COR-L47 (cell line): Measurements from ENCODE around the gene RABGAP1L.
"Not testable (repeated sequence)": the region's sequence is repeated elsewhere in the genome, so short reads cannot be mapped to it uniquely, and the experiment has no call there.

Experiments
- DNase-seq: peaks from one replicate; lab custom pipeline; 2025; lab: John Stamatoyannopoulos, UW

The RABGAP1L gene

DNA sequence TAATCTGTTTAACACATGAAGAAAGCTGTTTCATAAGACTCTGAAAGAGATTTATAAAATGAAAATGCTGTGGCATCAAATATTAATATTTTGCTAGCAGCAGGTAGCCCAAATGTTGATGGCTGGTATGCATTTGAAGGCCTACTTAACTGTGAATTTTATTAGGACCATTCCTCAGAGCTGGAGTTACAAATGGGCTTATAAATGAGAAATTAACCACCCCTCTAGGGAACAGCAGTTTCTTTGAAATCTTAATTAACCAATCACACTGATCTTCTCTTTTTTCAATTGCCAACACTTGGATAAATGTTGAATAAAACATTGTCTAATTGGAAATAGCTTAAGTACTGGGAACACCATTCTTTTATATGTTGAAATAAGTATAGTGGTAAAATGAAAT, 418.4 kb downstream of the RABGAP1L start:
- DNase-seq, result no peak

GRCh38 chr1:174580801-174581200, 421.5 kb downstream of the RABGAP1L start:
- no peak for DNase-seq

DNA sequence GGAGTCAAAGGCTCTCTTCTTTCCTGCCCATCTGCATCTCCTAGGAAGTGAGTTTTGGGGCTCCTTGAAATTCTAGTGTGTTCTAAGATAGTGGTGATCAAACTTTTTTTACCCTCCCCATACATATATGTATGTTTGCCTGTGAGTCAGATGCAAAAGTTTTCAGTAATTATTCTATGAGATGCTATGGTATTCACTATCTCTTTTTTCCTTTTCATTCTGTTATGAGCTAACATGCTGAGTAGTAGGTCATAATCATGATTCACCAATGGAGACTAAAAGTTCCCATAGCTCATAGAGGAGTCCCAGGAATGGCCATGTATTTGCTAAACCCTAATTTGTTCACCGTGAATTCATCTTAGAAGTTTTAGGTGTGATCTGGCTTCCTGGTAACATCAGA, 424.0 kb downstream of the RABGAP1L start:
- DNase-seq, result no peak

- no peak for DNase-seq
Measured at GRCh38 chr1:174584071-174584470, 424.8 kb downstream of the RABGAP1L start.

DNA sequence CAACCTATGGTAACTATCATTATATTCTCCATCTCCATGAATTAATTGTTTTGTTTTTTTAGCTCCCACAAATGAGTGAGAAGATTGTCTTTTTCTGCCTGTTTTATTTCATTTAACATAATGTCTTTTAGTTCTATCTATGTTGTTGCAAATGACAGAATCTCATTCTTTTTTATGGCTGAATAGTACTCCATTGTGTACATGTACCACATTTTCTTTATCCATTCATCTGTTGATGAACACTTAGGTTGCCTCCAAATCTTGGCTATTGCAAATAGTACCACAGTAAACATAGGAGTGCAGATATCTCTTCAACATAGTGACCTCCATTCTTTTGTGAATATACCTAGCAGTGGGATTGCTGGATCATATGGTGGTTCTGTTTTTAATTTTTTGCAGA, 429.3 kb downstream of the RABGAP1L start:
- not testable (repeated sequence) for DNase-seq

- no peak for DNase-seq
Measured at GRCh38 chr1:174605198-174605597, 445.9 kb downstream of the RABGAP1L start.

DNA sequence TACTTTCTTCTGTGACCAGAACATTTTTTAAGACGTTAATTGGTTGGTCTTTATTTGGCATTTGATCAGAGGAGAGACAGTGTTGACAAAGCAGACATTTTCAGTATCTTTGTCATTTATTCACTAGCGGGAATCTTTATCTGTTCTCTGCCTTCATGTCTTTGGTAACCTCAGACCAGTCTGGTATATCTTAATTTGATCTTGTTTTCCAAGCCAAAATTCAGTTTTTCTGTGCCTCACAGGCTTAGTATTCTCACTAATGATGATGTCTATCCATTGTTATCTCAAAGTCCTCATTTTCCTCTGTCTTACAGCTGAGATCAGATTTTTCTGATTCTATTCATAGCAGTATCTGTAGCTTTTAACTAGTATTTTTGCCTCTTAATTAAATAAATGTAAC, 447.2 kb downstream of the RABGAP1L start:
- no peak for DNase-seq

DNA sequence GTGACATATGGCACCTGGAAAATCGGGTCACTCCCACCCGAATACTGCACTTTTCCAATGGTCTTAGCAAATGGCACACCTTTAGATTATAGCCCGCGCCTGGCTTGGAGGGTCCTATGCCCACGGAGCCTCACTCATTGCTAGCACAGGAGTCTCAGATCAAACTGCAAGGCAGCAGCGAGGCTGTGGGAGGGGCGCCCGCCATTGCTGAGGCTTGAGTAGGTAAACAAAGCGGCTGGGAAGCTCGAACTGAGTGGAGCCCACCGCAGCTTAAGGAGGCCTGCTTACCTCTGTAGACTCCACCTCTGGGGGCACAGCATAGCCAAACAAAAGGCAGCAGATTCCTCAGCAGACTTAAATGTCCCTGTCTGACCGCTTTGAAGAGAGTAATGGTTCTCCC, 458.6 kb downstream of the RABGAP1L start:
- not testable (repeated sequence) for DNase-seq

GRCh38 chr1:174623324-174624035, 464.2 kb downstream of the RABGAP1L start:
- no peak for DNase-seq

GRCh38 chr1:174626031-174627025, 467.0 kb downstream of the RABGAP1L start:
- no peak for DNase-seq

GRCh38 chr1:174637487-174637886, 478.2 kb downstream of the RABGAP1L start:
- DNase-seq, result no peak

GRCh38 chr1:174639461-174639860, 480.1 kb downstream of the RABGAP1L start:
- DNase-seq, result no peak

GRCh38 chr1:174640783-174641182, 481.5 kb downstream of the RABGAP1L start:
- no peak for DNase-seq

GRCh38 chr1:174642393-174642792, 483.1 kb downstream of the RABGAP1L start:
- DNase-seq, result no peak

GRCh38 chr1:174643206-174643605, 483.9 kb downstream of the RABGAP1L start:
- DNase-seq, result no peak

DNA sequence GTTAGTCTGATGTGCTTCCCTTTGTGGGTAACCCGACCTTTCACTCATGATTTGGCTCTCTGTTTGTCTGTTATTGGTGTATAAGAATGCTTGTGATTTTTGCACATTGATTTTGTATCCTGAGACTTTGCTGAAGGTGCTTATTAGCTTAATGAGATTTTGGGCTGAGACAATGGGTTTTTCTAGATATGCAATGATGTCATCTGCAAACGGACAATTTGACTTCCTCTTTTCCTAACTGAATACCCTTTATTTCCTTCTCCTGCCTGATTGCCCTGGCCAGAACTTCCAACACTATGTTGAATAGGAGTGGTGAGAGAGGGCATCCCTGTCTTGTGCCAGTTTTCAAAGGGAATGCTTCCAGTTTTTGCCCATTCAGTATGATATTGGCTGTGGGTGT, 490.3 kb downstream of the RABGAP1L start:
- DNase-seq, result not testable (repeated sequence)

- no peak for DNase-seq
Measured at GRCh38 chr1:174652569-174653280, 493.4 kb downstream of the RABGAP1L start.

- DNase-seq, result no peak
Measured at GRCh38 chr1:174654560-174654959, 495.2 kb downstream of the RABGAP1L start.

DNA sequence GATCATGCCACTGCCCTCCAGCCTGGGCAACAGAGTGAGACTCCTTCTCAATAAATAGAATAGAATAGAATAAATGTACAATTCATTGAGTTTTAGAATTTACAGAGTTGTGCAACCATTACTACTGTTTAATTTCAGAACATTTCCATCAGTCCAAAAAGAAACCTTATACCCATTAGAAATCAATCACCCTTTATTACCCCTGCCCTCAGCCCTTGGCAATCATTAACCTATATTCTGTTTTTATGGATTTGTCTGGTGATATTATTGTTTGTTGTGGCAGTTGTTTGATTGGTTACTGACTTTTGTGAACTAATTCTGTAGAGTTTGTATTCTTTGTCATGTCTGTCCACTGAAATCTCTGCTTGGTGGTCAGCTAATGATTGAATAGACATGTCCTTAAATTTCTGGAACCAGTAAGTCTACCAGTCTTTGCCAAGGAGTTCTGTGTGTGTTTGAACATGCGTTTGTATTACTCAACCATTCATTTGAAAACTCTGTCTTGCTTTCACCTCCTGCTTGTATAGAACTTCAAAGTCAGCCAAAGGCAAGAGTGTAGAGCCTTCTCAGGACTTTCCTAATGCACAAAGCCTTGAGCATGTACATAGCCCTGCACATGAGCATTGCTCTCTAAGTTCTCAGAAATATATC, 497.2 kb downstream of the RABGAP1L start:
- no peak for DNase-seq

GRCh38 chr1:174657411-174657810, 498.1 kb downstream of the RABGAP1L start:
- no peak for DNase-seq

- no peak for DNase-seq
Measured at GRCh38 chr1:174657893-174658292, 498.6 kb downstream of the RABGAP1L start.

DNA sequence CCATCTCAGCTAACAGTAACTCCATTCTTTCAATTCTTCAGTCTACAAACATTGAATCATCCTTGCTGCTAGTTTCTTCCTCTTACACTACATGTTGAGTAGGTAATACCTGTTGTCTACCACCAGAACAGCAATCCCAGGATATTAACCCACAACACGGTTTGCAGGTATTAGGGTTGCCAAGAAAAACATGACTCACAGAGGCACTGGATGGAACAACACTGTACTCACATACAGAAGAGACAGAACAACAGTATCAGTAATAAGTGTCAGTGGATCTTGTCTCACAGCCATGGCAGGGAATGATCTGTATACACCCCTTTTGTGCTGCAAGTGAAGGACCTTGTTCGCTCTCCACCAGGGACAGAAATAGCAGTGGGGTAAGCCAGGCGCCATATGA, 500.5 kb downstream of the RABGAP1L start:
- no peak for DNase-seq
